Posterior vena cava (tissue), 2 donors: ENCODE data around the gene ROGDI. TPM values are rescaled to one million over a fixed set of nuclear protein-coding genes. Genes with fewer than 3 reads are reported as not detected.

ENCODE experiments used
- DNase-seq: peaks from one replicate; pipeline ENCODE4 v3.0.0-alpha.2; 2020; ENCODE audit warnings: low spot score
- intact Hi-C, 2 donors: fragments of 100-400 bp; cut with DNase I; formaldehyde crosslinking; loops; one replicate each; pipeline versions ENCODE4 v1.14.1 to v1.14.2; 2022 to 2023
- total RNA-seq, 2 donors: library from RNA; stranded (reverse); fragmentation: NEBNext Ultra II Directional; extraction: Animal tissue kit (Norgen Biotek cat#: 25700); gene quantifications; one replicate each; pipeline ENCODE4 v1.2.1, GENCODE V29; 2021
- donor health status: DM: yes; HTN: yes; CAD: no.
- donor health status: DM: yes; HTN: yes; CAD: no.

ROGDI gene
- total RNA-seq, 2 donors from 2014 or later: 12.9 to 23.5 TPM

GRCh38 chr16:4825196-4825595 is 22.8 kb upstream of the ROGDI start:
- intact Hi-C loops: no loop called here

GRCh38 chr16:4820652-4821051 is 18.2 kb upstream of the ROGDI start:
- DNase-seq: no peak
- intact Hi-C loops: no loop called here

More at GRCh38 chr16:4825196-4825595, 22.8 kb upstream of the ROGDI start:
- peak; percentile 14 for DNase-seq

- DNase-seq: no peak
- intact Hi-C loops: no loop called here
These were observed 12.2 kb upstream of the ROGDI start for GRCh38 chr16:4814542-4815173.

- no peak for DNase-seq
- intact Hi-C loops: no loop called here
These were observed 11.6 kb upstream of the ROGDI start for GRCh38 chr16:4814046-4814445.

- intact Hi-C loops: no loop called here
- DNase-seq: no peak
These were observed 11.0 kb upstream of the ROGDI start for GRCh38 chr16:4813251-4814003.

- no peak for DNase-seq
- intact Hi-C loops: no loop called here
These were observed 9.3 kb upstream of the ROGDI start for GRCh38 chr16:4811773-4812172.

- no peak for DNase-seq
- intact Hi-C loops: no loop called here
These were observed 8.8 kb upstream of the ROGDI start for GRCh38 chr16:4811242-4811641.

GRCh38 chr16:4806280-4806679 is 3.8 kb upstream of the ROGDI start:
- intact Hi-C loops: no loop called here
- DNase-seq: no peak

GRCh38 chr16:4805231-4805630 is 2.8 kb upstream of the ROGDI start:
- intact Hi-C loops: no loop called here

GRCh38 chr16:4803898-4804762 is 1.7 kb upstream of the ROGDI start:
- intact Hi-C loops: no loop called here

More at GRCh38 chr16:4805231-4805630, 2.8 kb upstream of the ROGDI start:
- no peak for DNase-seq

GRCh38 chr16:4803401-4803844 is 990 bp upstream of the ROGDI start:
- DNase-seq: no peak
- intact Hi-C loops: no loop called here

More at GRCh38 chr16:4803898-4804762, 1.7 kb upstream of the ROGDI start:
- no peak for DNase-seq

- intact Hi-C loops: no loop called here
- DNase-seq: peak; percentile 97
These were observed 340 bp upstream of the ROGDI start for GRCh38 chr16:4802659-4803287.

- intact Hi-C loops: no loop called here
- no peak for DNase-seq
These were observed 1.1 kb downstream of the ROGDI start for GRCh38 chr16:4801051-4801961.

- intact Hi-C loops: no loop called here
These were observed 2.0 kb downstream of the ROGDI start for GRCh38 chr16:4800290-4801041.

GRCh38 chr16:4799171-4799855 is 3.1 kb downstream of the ROGDI start:
- intact Hi-C loops: no loop called here
- no peak for DNase-seq

More at GRCh38 chr16:4800290-4801041, 2.0 kb downstream of the ROGDI start:
- no peak for DNase-seq

- intact Hi-C loops: no loop called here
- DNase-seq: no peak
These were observed 4.0 kb downstream of the ROGDI start for GRCh38 chr16:4798456-4798855.

- intact Hi-C loops: no loop called here
- no peak for DNase-seq
These were observed 4.6 kb downstream of the ROGDI start for GRCh38 chr16:4797805-4798252.
